PFSK-1 (cell line): Measurements from ENCODE around the gene STK32B.

Source experiments
- FOXP2 ChIP-seq: optimal IDR thresholded peaks from 2 replicates; pipeline ENCODE3; 2011; ENCODE audit warnings: borderline replicate concordance, control low read depth, inconsistent platforms; ENCODE audit not compliant: insufficient read depth; ENCODE audit errors: extremely low read length, extremely low read depth
- POLR2AphosphoS5 ChIP-seq: IDR thresholded peaks from 2 replicates; pipeline ENCODE4 v1.6.1; 2012; ENCODE audit warnings: low read depth, mild to moderate bottlenecking, control low read depth, low read length, moderate library complexity
- REST ChIP-seq, 2 experiments: IDR thresholded peaks; 2 replicates each; pipeline versions ENCODE4 v1.6.1 to v1.8.0; 2011 to 2012; ENCODE audit warnings: low read depth in 2 of 2, low read length in 2 of 2, control low read depth in 1 of 2, inconsistent platforms in 1 of 2, mild to moderate bottlenecking in 1 of 2, moderate library complexity in 1 of 2; ENCODE audit not compliant: insufficient read depth in 1 of 2
- SIN3A ChIP-seq: IDR thresholded peaks from 2 replicates; pipeline ENCODE4 v1.6.1; 2012; ENCODE audit warnings: mild to moderate bottlenecking, low read length, moderate library complexity, borderline replicate concordance; ENCODE audit not compliant: insufficient read depth
- TAF1 ChIP-seq: IDR thresholded peaks from 2 replicates; pipeline ENCODE4 v1.6.1; 2012; ENCODE audit warnings: low read length, control low read depth, borderline replicate concordance; ENCODE audit not compliant: insufficient read depth

The STK32B gene

GRCh38 chr4:5067908-5068307, 16.6 kb downstream of the STK32B start:
- TF ChIP-seq TAF1 (no peak), REST (IDR thresholded peaks at IDR 0.05; ENCODE audit: insufficient read depth in 1 of 2, low read depth in 2 of 2, low read length in 2 of 2) (no peak), FOXP2 (no peak), SIN3A (no peak), POLR2AphosphoS5 (no peak)

- no peak for TF ChIP-seq POLR2AphosphoS5
- no peak for TF ChIP-seq TAF1
- TF ChIP-seq FOXP2, result no peak
- TF ChIP-seq SIN3A, result no peak
- no peak for TF ChIP-seq REST (IDR thresholded peaks at IDR 0.05; ENCODE audit: insufficient read depth in 1 of 2, low read depth in 2 of 2, low read length in 2 of 2)
Measured at GRCh38 chr4:5069901-5070300, 18.6 kb downstream of the STK32B start.

- no peak for TF ChIP-seq FOXP2
Measured at GRCh38 chr4:5072948-5073347, 21.7 kb downstream of the STK32B start.

GRCh38 chr4:5078009-5078408, 26.7 kb downstream of the STK32B start:
- TF ChIP-seq SIN3A, result no peak
- TF ChIP-seq POLR2AphosphoS5, result peak; percentile 25; the same call in 1 of the 2 replicates

GRCh38 chr4:5079581-5079980, 28.3 kb downstream of the STK32B start:
- TF ChIP-seq TAF1, result no peak
- no peak for TF ChIP-seq SIN3A
- no peak for TF ChIP-seq REST (IDR thresholded peaks at IDR 0.05; ENCODE audit: insufficient read depth in 1 of 2, low read depth in 2 of 2, low read length in 2 of 2)

GRCh38 chr4:5081441-5081999, 30.2 kb downstream of the STK32B start:
- no peak for TF ChIP-seq TAF1
- TF ChIP-seq SIN3A, result no peak
- no peak for TF ChIP-seq REST (IDR thresholded peaks at IDR 0.05; ENCODE audit: insufficient read depth in 1 of 2, low read depth in 2 of 2, low read length in 2 of 2)
- no peak for TF ChIP-seq POLR2AphosphoS5
- no peak for TF ChIP-seq FOXP2
